ENCODE data around the gene MINDY1. TPM values are rescaled to one million over a fixed set of nuclear protein-coding genes. Genes with fewer than 3 reads are reported as not detected.

MINDY1 gene
- total and polyA plus RNA-seq, 2 donors (not counting 1 experiment from before 2014, with no cell fraction given): 7.6 to 16.1 TPM

- Histone ChIP-seq H3K4me3 (ENCODE audit: control extremely low read depth in 1 of 5, extremely low read depth in 1 of 5, insufficient read depth in 1 of 5, low read depth in 2 of 5, low read length in 4 of 5) (peak overlapping the region; percentile 70 to 97 (median 93)), H3K4me2 (replicated peaks; ENCODE audit: low read depth, low read length, poor library complexity, severe bottlenecking) (peak overlapping the region; percentile 93), H3K79me2 (ENCODE audit: control insufficient read depth, insufficient read depth, low read length) (peaks cover 13% of the 10 kb centered on the region), H3K27ac (ENCODE audit: low read length in 2 of 2) (peak overlapping the region; percentile 71 to 75), H3K9me3 (ENCODE audit: control extremely low read depth in 1 of 3, control insufficient read depth in 2 of 3, insufficient read depth in 1 of 3, low read length in 2 of 3) (no peaks in the 10 kb centered on the region), H4K20me1 (ENCODE audit: control insufficient read depth, insufficient read depth, low read length, poor library complexity, severe bottlenecking) (peaks cover 6% of the 10 kb centered on the region), H3K9ac (ENCODE audit: low read length) (peak overlapping the region; percentile 85), H3K4me1 (ENCODE audit: control insufficient read depth in 2 of 2, insufficient read depth in 2 of 2, low read length in 2 of 2) (peaks cover 20 to 30% of the 10 kb centered on the region in 2 donors), H2AFZ (ENCODE audit: insufficient read depth, low read depth, low read length, poor library complexity, severe bottlenecking) (peak overlapping the region; percentile 84), H3K36me3 (replicated peaks in 1 of 2; ENCODE audit: control extremely low read depth in 1 of 2, control insufficient read depth in 1 of 2, extremely low read depth in 1 of 2, insufficient read depth in 2 of 2, low read length in 1 of 2) (peaks cover 0 to 26% of the 10 kb centered on the region in 2 experiments), H3K27me3 (replicated peaks in 1 of 4; ENCODE audit: control extremely low read depth in 1 of 4, control insufficient read depth in 3 of 4, insufficient read depth in 4 of 4, low read length in 3 of 4) (no peaks in the 10 kb centered on the region)
- Mint-ChIP-seq H3K9me3 (ENCODE audit: insufficient read depth) (no peaks in the 10 kb centered on the region), H3K4me1 (peaks cover 42% of the 10 kb centered on the region), H3K4me3 (peak overlapping the region; percentile 96), H3K27me3 (no peaks in the 10 kb centered on the region), H3K27ac (peak overlapping the region; percentile 94)
- ATAC-seq (ENCODE audit: low read depth) (peak; percentile 69), DNase-seq (peak; percentile 79)
- ChIA-PET POLR2A (interaction anchor here (0.6 to 3.9 kb wide), 6 partner anchors 10 to 106 kb away, joined by 3 to 29 read pairs (median 6); partner anchors contain the start of genes CDC42SE1 and GABPB2), CTCF (interaction anchor here (0.5 to 5.7 kb wide), 12 partner anchors 11 to 519 kb away, joined by 3 to 63 read pairs (median 5); partner anchors contain the start of genes CDC42SE1, GABPB2, MLLT11 and TNFAIP8L2)
- intact Hi-C loops (cut with micrococcal nuclease): loop anchor here (1.0 to 2.0 kb wide), 4 partner anchors 8 to 109 kb away; partner anchors contain the start of gene TNFAIP8L2
- WGBS (ENCODE audit: insufficient coverage): under 1% methylated on average over 48 of the region's 48 CpGs
- TF ChIP-seq CTCF (IDR thresholded peaks at IDR 0.05): peak; percentile 70
- TF ChIP-seq EZH2 (IDR thresholded peaks at IDR 0.05; ENCODE audit: borderline replicate concordance, insufficient read depth, low read depth, low read length, poor library complexity, severe bottlenecking): no peak
Measured at GRCh38 chr1:151047925-151048644, 41.4 kb upstream of the MINDY1 start.

Measured in B cell (primary cell).